ENCODE measurements around the gene BPIFB1.

Gene BPIFB1

GRCh38 chr20:33273117-33273851, 9.7 kb upstream of the BPIFB1 start:
- DNase-seq, result no peak

- DNase-seq, result no peak
These were observed 7.8 kb upstream of the BPIFB1 start for GRCh38 chr20:33275215-33275614.

- DNase-seq, result no peak
These were observed 7.1 kb upstream of the BPIFB1 start for GRCh38 chr20:33275871-33276270.

GRCh38 chr20:33276303-33277113, 6.5 kb upstream of the BPIFB1 start:
- no peak for DNase-seq

DNA sequence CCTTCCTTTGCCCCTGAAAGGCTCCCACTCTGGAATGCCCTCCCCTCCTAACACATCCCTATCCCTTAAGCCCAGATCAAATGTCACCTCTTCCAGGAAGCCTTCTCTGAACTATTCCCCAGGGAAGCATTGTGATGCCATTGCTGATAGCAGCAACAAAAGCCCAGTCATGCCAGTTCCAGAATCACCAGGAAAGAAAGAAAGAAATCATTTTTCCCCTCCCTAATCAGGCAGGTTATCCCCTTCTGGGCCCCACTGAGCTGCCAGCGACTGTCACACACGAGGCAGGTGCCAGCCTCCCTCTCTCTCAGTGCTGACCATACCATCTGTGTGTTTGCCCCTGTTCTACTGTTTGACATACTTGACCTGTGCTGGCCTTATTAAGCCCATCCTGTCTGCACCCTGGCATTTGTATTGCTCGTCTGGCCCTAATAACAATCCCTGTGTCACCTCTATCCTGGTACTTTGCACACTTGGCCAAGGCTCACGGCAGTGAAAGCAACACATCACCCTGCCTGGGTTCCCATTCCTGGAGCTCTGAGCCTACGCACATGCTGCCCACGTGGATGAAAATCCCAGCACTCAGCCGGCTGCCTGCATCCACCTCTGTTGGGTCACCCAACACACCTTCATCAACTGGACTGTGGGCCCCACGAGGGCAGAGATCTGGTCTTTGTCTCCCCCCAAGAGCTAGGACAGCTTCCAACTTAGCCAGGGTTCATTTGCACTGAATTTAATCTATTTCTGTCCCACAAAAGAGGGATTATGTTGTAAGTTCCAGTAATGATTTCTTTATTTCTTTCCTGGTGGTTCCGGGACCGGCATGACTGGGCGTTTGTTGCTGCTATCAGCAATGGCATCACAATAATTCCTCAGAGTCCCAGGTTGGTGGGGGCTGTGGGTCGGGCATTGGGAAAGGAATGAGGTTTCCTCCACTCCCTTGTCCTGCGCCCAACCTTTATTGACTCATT, 5.3 kb upstream of the BPIFB1 start:
- no peak for DNase-seq

- no peak for DNase-seq
These were observed 4.3 kb upstream of the BPIFB1 start for GRCh38 chr20:33278700-33279099.

DNA sequence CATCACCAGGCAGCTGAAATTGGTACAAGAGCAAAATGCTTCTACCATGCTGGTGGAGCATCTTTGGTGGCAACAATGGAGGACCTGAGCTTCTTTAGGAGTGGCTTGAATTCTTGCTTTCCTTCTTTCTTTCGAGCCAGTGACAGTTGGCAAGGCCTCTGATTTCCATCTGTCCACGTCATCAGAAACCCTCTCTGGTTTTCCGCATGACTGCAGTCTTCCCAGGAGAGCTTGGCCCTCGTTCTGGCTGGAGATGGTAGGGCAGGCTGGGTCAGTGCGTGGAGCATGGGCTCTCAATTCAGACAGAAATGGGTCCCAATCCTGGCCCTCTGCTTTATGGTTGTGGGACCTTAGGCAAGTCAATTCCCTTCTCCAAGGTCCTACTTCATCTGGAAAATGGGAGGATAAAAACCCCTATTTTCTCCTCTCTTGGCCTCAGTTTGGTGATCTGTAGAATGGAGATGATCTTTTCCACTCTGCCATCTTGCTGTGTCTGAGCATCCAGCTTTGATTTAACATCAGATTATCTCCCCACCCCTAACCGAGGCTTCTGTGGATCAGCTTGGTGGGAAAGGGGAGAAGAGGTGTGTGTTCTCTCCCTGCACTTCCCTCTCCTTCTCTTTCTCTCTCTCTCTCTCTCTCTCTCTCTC, 3.6 kb upstream of the BPIFB1 start:
- DNase-seq, result no peak

DNA sequence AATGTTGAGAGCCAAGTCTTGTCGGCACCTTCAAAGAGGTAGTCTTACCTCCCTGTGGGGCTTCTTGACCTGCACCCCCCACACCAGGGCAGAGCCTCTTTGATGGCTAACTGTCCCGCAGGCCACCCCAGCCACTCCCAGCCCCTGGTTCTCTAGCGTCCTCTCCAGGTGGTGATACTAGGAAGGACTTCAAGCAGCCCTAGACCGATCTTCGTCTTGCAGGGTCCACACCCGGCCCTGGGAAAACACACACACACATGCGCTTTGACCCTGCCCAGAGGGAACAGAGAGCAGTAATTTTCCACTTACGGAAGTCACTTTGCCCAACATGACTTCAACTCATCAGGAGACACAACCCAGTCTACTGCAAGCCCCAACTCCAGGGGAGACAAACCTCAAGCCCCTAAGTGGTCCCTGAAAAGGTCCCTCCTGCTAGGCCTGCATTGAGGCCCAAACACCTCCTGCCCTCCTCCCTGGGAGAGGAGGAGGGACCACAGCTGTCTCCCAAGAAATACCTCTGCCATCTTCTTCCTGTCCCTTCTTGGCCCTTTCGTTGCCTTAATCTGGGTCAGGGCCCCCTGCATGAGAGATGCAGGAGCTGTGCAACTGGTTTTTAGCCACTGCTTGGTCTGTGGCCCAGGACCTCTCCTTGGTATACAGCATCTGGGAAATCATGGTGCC, 2.9 kb upstream of the BPIFB1 start:
- no peak for DNase-seq

GRCh38 chr20:33280775-33281174, 2.2 kb upstream of the BPIFB1 start:
- DNase-seq, result no peak

- no peak for DNase-seq
These were observed 1.4 kb upstream of the BPIFB1 start for GRCh38 chr20:33281550-33282146.

DNA sequence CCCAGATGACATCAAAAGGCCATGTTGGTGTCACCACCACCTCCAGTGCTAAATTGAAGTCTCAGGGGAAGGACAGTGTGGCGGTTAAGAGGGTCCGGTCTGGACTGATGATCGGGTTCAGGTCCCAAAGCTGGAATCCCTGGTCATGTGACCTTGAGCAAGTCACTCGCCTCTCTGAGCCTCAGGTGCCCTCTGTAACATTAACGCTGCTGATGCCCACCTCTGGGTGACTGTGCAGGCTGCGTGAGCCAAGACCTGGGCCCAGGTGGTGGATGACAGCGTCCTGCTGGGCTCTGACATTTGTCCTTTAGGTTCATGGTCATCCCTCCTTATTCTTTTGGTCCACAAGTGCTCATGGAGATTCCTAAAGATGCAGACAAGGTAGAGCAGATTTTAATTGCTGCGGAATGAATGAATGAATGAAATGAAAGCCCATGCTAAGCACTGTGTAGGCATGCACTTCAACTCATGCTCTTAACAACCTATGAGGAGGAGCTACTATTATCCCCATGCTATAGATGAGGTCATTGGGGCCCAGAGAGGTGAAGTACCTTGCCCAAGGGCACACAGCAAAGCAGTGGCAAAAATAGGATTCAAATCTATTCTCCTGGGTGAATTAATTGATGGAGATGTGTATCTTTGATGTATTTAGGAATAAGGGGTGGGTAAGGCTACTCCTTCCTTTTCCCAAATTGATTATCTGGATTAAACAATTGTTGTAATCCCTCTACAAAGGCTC, 649 bp upstream of the BPIFB1 start:
- no peak for DNase-seq

GRCh38 chr20:33284284-33284683, 1.3 kb downstream of the BPIFB1 start:
- no peak for DNase-seq

DNA sequence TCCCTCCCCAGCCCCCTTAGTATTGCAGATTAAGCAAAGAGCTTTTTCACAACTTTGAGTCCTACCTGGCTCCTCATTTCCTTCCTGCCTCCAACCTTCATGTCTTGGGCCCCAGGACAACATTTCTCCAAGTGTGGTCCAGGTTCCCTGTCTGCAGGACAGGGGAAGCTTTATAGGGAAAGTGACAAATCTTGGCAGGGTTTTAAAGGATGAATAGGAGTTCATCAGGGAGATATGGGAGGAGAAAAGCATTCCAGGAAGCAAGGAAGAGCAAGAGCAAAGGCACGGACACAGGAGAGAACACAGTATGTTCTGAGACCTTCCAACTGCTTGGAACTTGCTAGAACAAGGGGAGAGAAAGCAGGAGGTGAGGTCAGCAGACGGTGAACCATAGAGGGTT, 1.9 kb downstream of the BPIFB1 start:
- DNase-seq, result no peak

DNA sequence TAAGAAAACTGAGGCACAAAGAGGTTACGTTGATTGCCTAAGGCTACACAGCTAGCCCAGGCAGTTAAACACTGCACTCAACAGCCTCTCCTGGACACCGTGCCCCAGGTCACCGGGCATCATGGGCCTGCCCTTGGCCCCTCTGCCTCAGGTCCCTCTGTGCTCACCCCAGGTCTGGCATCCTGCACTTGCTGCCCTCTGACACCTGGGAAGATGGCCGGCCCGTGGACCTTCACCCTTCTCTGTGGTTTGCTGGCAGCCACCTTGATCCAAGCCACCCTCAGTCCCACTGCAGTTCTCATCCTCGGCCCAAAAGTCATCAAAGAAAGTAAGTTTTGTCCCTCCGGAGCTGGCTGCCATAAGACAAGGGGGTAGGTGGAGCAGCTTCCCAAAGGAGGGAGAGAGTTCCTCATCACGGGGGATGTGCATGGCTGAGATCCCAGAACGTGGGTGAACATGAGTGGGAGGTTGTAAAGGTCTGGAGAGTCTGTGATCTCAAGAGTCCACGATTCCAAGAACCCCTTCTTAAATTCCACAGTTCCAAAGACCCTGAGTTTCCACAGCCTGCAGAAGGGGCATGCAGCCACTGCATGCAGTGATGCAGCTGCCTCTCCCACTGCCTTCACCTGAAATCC, 3.0 kb downstream of the BPIFB1 start:
- no peak for DNase-seq

DNA sequence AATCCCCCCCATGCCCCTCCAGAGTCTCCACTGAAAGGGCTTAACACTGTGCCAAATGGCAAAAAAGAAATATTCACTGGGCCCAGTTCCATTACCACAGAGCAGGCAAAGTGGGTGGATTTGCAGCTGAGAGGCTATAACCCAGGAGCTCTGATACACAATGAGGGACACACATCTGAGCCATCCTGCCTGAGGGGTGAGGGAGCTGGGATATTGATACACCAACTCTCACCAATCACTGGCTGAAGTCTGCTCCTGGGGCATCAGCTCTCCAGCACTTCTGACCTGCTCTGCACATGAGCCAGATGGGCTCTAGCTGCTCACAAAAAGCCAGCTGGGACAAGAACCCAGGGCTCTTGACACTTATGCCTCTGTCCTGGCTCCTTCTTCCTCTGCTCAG, 4.9 kb downstream of the BPIFB1 start:
- no peak for DNase-seq

- DNase-seq, result no peak
These were observed 7.8 kb downstream of the BPIFB1 start for GRCh38 chr20:33290852-33291251.

DNA sequence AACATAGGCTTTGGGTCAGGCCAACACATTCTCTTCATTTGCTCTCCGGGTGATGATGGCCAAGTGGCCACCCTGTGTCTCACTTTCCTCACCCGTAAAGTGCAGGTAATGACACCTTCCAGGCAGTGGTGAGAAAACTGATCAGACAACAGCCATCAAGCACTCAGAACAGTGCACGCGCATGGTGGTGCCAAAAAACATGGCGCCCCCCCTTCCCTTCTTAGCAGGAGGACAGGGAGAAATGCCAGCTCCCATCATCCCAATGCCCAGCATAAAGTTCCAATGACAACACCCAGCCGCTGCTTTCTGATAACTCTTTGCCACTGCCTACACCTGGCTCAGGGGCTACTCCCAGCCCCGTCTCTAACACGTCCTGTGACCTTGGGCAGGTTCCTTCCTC, 8.4 kb downstream of the BPIFB1 start:
- no peak for DNase-seq

GRCh38 chr20:33291830-33292355, 8.9 kb downstream of the BPIFB1 start:
- DNase-seq, result no peak

GRCh38 chr20:33296206-33296605, 13.2 kb downstream of the BPIFB1 start:
- DNase-seq, result no peak

GRCh38 chr20:33298391-33298790, 15.4 kb downstream of the BPIFB1 start:
- no peak for DNase-seq
